Stimulated activated CD8-positive, alpha-beta memory T cell treated with anti-CD3 and anti-CD28 coated beads, Interleukin-15, amount 100 ng/mL, for 1 hour (primary cell): ENCODE measurements around the gene SMARCD3.

Experiments
- DNase-seq: peaks from one replicate; pipeline ENCODE4 v3.0.0-alpha.2; 2020; ENCODE audit warnings: low read depth

The SMARCD3 gene

DNA sequence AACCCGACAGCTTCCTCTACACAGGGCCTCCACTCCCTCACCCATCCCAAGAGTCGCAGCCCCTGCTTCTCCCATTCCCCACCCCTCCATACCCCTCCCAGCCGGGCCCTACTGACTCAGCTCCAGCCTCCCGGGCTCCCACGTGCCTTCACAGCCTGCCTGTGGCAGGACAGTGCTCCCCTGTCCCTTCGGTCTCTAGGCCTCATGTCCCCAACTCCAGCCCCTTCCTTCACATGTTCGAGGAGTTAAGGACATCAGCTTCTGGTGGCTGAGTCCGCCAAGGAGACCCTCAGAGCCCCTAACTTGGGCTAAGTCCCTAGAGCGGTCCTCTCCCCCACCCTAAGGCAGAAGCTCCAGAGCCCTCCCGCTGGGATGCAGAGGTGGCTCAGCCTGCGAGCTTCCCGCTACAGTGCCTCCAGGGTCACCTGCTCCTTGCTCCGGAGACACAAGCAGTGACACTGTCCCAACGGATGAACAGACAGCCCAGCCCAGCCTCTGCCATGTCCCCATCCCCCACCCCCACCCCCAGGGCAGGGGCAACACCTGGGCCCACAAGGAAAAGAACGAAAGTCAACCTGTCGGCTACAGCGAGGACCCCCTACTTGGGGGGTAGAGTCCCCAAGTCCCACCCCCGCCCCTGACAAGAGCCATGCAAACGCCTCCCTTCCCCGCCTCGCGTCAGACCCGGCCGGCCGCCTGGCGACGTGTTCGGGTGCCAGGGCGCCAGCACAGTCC is 716 bp downstream of the SMARCD3 start:
- DNase-seq = no peak

DNA sequence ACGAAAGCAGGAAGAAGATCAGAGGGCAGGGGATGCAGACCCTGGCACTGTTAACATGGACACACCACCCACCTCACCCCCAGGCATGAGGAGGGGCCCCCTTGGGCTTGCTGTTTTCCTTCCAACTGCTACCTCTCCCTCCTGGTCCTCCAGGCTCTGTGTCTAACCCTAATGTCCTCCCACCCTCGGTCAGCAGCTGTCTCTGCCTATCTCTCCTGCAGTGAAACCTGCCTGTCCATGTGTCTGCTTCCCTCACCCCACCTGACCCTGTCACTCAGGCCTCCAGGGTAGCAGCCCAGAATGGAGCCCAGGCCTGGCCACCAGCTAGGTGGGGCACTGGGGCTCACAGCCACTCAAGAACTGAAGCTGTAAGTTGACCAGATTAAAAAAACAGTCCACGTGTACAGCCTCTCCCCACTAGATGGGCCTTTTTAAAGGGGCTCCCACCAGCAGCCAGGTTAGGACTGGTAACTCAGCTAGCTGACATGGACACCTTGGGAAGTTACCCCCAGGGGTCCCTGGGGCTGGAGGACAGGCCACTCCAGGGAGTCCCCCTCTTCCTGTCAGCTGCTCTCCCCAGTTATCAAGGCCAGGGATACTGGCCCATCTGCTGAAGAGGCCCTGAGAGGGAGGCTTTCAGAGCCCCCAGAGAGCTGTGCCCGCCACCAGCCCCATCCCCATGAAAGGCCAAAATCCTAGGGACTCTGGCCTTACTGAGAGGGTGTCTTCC is 1.5 kb downstream of the SMARCD3 start:
- DNase-seq = no peak

DNA sequence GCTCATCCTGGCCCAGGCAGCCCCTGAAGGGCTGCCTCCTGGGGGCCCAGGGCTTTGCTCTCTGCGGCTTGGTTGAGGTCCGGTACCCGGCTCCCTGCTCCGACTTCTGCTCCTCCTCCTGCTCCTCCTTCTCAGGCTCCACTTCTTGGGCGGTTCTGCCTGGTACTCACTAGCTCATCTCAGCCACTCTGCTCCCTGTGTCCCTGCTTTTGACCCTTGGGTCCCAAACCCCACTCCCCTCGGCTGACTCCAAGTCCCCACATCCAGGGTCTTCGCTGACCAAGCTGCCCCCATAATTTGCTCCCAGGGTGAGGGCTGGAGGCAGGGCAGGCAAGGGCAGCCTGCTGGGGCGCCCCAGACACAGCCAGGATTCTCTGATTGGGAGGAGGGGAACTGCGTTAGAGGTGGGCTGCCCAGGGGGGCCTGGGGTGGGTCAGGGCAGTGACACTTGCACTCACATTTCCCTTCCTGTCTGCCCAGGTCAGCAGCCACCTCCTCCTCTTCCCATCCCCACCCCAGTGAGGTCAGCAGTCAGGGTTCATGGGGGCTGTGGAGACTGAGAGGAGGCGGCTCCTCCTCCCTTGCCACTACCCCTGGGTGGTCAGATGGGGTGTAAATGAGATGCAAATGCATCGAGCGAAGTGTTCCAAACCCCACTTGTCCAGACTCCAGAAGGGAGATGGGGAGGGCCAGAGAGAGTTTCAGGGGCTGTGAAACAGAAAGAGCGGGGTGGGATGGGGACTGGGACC is 2.2 kb downstream of the SMARCD3 start:
- no peak for DNase-seq

DNA sequence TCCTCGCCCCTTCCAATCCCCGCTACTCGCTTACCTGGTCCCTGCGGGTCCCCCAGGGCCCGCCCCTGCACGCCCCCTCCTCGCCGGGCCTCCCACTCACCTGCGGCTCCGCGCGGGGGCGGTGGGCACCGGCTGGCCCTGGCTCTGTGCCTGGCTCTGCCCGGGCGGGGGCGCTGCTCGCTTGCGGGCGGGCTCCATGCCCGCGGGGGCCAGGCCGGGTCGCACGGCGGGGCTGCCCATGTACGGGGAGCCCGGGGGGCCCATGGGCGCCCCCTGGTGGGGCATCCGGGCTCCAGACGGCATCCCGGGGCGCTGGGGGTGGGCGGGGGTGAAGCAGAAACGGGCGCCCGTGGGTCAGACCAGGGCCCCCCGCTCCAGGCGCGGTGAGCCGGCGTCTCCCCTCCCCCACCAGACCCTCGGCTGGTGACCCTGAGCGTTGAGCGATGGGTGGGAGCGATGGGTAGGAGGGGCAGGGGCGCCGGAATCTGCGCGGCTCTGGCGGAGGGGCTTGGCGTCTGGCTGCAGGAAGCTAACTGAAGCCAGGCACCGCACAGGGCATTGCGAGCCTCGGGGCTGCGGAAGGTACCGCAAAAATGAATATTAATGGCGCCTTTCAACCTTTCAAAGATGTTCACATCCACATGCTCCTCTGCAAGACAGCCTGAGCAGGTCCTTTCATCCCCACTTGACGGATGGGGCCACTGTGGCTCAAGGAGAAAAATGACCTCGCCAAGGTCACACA is 3.0 kb downstream of the SMARCD3 start:
- DNase-seq = peak; percentile 34

DNA sequence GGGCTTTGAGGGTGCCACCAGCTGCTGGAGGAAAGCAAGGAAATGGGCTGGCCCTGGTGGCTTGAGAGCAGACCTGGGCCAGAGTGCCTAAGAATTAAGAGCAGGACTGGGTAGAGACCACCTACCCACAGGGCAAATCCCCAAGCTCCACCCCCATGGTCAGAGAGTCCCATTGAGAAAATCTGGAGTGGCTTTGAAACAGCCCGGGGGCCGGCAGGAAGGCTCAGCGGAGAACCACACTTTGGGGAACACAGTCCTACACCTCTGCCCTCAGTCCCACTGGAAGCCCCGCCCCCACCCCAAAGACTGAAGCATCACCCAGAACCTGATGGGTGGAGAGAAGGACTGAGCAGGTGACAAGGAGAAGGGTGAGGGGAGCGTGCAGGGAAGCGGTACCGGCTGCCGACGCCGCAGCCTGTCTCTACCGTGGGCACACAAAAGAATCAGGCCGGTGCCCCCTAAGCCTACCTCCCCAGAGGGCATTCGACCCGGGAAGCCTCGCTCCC is 3.6 kb downstream of the SMARCD3 start:
- DNase-seq = no peak

DNA sequence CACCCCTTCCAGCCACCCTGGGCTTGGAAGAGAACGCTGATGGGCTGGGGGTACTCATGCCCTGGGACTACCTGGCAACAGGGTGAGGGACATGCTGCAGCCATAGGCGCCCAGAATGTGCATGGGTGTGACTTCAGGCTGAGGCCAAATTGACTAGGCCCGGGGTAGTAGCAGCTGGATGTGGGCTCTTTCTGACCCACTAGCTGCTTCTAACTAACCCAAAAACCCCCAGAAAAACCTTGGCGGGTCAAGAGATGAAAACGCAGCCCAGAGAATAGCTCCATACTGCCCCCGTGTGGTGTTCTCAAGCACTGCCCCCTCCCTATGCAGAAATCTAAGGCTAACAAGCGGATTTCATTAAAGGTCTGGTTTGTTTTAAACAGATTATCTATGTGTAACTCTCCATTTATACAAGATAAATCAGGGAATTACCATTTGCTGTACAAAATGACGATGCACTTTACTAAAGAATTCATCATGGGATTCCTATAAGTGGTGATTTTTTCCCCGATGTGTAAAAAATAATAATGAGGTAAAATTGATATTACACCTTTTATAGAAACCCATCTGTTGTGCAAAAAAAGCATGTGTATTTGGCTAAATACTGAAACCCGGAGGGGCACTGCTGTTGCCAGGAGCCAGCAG is 4.2 kb downstream of the SMARCD3 start:
- peak; percentile 34 for DNase-seq

DNA sequence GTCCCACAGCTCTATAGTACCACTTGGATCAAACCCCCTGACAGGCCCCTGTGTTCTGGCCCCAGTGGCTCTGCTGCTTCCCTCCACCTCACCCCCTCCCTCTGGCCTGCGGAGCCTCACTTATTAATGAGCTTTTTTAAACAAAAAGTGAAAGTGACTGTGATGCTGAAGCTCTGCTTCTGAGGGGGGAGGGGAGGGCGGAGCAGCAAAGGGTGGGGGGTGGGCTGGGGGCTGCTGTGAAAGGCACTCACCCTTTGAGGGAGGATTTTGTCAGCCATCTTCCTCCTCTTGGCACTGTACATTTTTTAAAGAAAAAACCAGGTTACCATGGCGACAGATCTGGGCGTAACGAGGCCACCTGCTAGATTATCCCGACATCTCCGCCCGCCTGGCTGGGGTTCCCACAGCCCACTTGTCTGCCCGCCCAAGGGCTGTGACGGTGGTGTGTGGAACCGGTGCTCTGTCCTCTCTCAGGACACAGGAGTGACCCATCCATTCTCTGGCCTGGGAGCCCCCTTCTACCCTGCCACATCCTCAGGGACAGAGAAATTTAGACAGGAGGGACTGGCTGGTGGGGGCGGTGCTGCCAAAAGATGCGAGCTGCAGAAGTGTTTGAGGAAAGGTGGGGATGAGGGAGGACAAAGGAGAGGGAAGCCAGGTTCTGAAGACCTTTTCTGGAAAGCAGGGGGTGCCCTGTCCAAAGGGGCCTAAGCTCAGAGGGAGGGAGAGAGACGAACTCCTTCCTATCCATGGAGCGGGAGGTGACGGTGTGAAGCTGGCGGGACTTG is 4.9 kb downstream of the SMARCD3 start:
- no peak for DNase-seq

DNA sequence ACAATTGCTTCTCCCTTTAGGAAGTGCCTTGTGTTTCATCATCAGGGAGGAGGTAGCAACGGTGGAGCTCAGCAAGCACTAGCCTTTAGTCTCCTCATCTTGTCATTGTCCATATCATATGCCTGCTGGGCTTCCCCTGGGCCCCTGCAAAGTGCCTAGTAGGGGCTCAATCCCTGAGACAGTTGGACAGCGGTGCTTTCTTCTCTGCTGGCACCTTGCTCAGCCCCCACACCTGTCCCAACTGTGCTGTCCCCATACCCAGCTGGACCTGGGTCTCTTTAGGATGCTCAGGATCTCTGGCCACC is 5.5 kb downstream of the SMARCD3 start:
- no peak for DNase-seq

DNA sequence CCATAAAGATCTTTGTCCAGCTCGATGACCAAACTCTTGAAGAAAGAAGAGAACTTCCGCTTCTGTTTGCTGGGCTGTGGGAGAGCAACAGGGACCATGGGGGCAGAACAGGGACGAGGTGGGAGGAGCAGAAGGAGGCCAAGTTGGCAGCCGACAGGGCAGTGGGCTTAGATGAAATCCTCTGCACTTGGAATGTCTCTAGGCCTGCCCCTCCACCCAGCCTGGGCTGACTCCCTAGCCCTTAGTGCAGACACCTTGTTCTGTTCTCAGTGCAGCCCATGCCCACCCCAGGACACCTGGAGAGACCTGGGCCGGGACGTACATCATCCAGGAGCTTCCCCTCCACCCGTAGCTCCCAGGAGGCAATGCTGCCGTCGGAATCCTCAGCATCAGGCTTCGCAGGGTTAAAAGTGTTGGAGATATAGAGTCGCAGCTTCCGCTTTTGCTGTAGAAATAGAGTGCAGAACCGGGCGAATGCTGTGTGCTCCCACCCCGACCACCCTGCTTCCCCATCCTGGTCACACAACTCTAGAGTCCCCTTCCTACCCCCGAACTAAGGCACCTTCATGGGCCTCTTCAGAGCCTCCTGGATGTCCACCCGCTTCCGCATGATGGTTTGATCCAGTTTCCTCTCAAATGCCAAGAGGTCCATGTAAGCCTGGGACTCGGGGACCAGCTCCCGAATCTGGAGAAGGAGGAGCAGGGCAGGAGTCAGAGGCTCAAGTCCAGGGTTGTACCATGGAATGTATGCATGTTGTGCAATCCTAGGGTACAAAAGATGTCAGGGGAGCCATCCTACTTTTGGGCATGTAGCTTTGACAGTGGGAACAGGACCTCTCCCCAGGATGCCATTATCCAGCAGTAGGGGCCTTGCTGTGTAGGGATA is 6.1 kb downstream of the SMARCD3 start:
- DNase-seq = no peak

DNA sequence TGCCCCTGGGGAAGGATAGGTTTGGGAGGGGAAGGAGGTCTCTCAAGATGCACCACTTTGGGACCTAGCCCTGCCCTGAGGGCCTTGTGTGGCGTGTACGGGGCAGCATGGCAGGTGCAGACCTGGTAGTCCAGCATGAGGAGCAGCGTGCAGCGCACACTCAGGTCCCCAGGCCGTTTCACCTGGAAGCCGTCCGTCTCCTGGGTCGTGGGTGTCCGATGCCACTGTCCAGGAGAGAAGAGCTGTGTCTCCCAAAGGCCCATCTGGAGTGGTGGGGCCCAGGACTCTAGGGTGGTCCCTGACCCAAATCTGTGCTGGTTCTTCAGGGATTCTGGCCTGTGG is 6.8 kb downstream of the SMARCD3 start:
- no peak for DNase-seq

DNA sequence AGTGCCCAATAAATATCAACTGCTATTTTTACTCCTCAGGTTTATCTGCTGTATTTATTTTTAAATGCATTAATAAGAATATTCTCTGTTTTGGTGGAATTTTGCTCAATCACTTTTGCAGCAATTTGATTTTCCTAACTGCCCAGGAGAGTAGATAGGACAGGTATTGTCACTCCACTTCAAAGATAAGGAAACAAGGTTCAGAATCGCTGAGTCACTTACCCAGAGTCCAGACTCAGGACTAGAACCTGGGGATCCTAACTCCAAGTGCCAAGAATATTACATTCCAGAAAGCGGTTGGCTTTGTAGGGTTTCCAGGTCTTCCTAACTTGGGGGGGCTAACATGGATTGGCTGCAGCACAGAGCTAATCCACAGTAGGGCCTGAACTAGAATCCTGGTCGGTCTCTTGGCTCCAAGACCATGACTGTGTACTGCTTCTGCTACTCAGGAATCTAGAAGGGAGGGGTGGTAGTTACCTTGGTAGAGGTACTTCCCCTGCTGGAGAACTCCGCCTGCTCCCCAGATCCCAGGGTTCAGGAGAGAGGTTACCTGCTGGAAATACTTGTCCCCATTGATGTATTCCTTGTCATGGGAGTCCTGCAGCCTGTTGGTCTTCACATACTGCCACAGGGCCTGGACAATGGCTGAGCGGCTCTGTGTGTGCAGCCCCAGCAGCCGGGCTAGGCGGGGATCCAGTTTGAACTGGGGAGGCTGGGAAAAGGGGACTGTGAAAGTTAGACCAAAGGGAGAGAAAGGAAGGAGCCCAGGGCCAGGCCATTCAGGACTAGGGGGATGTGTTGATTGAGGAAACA is 7.3 kb downstream of the SMARCD3 start:
- no peak for DNase-seq

DNA sequence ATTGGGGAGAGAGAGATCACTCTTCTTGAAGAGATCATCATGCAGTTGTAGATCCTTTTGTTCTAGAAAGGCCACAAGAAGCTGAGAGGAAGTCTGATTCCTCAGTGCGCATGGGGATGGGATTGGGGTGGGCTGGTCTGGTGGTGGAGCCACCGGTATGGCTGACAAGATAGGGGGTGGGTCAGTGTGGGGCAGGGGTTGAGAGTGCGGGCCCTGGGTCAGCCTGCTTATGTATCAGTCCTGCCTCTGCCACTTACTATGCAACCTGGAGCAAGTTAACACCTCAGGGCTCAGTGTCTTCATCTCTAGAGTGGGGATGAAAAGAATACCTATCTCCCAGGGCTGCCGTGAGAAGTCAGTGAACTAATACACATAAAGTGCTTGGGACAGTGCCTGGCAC is 8.0 kb downstream of the SMARCD3 start:
- DNase-seq = no peak

DNA sequence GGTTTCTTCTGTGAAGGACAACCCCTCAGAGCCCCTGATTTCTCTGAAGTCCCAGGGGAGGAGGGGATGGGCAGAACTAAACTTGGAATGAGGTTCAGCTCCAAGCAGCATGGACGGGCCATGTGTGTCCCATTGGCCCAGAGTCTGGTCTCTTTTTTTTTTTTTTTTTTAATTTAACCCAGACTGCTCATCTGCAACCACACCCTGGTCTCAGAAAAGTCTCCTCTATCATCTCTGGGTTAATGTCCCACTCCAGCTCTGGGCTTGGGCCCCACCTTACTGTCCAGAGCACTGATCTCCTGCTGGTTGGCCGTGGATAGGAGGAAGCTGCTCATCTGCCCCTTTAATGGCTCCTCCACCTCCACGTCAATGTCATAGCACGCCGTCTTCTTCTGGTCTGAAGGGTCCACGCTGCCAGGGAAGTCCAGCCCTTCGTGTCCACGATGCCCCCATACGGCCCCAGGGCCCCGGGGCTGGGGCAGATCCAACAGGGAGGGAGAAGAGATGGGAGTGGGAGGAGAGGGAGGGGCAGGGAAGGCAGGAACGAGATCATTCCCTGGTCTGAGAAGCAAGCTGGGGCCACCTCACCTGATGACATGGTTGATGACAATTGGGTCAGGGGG is 8.5 kb downstream of the SMARCD3 start:
- DNase-seq = no peak

DNA sequence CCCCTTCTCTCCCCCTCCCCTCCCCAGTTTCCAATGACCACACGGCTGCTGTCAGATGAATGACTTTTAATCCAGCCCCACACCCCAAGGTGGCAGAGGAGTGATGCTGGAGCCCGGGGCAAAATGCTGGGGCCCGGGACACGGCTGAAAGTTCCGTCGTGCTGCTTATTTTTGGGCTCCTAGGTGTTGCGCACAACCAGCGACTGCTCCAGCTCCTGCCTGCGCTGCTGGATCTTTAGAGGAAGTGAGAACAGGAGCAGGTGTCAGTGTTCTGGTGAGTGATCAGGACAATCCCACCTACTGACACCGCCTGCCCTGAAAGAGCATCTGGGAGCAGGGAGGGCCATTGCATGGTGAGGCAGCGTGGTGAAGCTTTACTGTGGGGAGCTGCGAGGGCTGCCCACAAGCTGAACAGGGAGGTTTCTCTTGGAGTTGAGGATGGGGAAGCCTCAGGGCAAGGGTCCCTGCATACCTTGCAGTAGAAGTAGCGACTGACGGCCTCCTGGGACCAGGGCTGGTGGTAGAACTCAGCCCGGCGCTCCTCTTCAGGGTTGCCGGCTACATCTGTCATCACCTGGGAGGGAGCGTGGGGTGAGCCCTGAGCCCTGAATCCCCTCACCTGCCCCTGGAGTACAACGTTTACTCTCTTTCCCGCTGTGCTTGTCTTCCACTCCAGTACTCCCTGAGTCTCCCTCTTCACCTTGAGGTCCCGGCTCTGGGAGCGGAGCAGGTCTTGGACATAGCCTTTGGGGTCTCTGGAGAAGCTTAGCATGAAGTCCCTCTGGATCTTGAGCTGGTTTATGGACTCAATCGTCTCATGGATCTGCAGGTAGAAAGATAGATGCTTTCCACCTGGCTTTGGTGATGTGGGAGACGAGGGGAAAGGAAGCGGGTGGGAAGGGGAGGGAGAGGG is 9.3 kb downstream of the SMARCD3 start:
- DNase-seq = no peak

DNA sequence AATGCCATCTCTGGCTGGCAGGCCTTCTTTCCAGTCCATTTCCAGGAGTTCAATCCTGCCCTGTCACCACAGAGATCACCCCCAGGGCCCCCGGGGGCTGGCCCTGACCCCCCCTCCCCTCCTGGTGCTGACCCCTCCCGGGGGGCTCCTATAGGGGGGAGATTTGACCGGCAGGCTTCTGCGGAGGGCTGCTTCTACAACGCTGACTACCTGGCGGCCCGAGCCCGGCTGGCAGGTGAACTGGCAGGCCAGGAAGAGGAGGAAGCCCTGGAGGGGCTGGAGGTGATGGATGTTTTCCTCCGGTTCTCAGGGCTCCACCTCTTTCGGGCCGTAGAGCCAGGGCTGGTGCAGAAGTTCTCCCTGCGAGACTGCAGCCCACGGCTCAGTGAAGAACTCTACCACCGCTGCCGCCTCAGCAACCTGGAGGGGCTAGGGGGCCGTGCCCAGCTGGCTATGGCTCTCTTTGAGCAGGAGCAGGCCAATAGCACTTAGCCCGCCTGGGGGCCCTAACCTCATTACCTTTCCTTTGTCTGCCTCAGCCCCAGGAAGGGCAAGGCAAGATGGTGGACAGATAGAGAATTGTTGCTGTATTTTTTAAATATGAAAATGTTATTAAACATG is 10.2 kb downstream of the SMARCD3 start:
- DNase-seq = no peak

DNA sequence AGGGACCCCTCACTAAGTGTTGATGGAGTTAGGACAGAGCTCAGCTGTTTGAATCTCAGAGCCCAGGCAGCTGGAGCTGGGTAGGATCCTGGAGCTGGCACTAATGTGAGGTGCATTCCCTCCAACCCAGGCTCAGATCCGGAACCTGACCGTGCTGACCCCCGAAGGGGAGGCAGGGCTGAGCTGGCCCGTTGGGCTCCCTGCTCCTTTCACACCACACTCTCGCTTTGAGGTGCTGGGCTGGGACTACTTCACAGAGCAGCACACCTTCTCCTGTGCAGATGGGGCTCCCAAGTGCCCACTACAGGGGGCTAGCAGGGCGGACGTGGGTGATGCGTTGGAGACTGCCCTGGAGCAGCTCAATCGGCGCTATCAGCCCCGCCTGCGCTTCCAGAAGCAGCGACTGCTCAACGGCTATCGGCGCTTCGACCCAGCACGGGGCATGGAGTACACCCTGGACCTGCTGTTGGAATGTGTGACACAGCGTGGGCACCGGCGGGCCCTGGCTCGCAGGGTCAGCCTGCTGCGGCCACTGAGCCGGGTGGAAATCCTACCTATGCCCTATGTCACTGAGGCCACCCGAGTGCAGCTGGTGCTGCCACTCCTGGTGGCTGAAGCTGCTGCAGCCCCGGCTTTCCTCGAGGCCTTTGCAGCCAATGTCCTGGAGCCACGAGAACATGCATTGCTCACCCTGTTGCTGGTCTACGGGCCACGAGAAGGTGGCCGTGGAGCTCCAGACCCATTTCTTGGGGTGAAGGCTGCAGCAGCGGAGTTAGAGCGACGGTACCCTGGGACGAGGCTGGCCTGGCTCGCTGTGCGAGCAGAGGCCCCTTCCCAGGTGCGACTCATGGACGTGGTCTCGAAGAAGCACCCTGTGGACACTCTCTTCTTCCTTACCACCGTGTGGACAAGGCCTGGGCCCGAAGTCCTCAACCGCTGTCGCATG is 11.0 kb downstream of the SMARCD3 start:
- no peak for DNase-seq
